COLO668 (cell line): ENCODE results near the gene MAN2A2.
A peak's percentile ranks its signal among the peaks of the same experiment; 100 is the strongest.

Experiments
- DNase-seq: peaks from one replicate; lab custom pipeline; 2025; ENCODE audit not compliant: unreplicated experiment; lab: John Stamatoyannopoulos, UW

MAN2A2 gene

DNA sequence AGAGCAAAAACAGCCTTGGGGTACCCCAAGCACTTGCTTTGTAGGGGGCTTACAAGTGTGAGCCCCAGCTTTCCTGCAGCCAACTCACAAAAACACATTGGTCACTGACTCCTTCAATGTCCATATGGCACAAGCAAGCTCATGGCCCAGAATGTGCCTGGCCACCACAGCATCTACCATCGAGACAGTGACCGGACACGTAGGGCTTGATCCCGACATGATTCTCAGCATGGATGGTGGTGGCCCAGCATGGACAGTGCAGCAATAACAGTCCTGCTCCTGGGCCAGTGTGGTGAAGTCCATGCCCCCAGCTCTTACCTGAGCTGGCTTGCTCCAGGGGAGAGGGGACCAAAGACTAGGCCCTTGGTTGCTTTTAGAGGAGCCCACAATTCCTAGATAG, 37.9 kb downstream of the MAN2A2 start:
- no peak for DNase-seq

DNA sequence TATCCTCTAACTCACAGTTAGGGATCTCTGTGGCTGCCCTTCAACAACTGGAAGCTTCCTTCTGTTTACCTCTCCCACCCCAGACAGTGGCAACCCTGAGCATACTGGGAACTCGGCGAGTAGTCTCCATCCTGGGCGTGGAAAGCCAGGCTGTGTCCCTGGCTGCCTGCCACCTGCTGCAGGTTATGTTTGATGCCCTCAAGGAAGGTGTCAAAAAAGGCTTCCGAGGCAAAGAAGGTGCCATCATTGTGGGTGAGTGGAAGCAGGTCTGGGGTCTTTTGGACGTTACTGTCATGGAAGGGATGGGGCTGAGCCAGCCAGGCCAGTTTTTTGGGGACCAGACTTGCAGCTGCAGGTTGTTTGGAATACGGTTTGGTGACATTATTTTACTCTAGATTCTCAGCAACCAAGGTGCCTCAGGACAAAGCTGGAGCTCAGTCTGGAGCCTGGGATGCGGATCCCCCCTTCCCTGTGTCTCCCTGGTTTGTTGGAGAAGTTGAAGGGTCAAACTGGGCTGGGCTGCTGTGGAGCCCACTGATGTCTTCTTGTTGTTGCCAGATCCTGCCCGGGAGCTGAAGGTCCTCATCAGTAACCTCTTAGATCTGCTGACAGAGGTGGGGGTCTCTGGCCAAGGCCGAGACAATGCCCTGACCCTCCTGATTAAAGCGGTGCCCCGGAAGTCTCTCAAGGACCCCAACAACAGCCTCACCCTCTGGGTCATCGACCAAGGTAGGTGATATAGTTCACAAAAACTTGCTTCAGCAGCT, 39.4 kb downstream of the MAN2A2 start:
- DNase-seq = no peak

DNA sequence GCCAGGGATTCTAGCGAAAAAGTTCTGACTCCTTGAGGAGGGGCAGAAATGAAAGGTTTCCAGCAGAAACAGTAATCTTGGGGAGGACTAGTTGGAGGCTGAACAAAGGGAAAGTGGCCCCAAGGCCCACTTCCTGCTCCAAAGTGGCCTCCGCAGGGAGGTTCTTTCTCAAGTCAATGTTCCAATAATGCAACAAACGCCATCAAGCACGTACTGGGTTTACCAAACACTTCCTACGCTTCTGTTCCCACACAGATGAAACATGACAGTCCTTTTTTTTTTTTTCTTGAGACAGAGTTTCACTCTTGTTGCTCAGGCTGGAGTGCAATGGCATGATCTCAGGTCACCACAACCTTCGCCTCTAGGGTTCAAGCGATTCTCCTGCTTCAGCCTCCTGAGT, 42.0 kb downstream of the MAN2A2 start:
- DNase-seq = no peak

DNA sequence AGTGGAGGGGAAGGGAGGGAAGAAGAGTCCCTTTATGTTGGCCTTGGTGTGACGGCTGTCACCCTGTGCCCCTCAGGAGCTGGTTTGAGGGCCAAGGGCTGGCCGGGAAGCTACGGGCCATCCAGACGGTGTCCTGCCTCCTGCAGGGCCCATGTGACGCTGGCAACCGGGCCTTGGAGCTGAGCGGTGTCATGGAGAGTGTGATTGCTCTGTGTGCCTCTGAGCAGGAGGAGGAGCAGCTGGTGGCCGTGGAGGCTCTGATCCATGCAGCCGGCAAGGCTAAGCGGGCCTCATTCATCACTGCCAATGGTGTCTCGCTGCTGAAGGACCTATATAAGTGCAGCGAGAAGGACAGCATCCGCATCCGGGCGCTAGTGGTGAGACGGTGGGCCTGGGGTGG, 43.4 kb downstream of the MAN2A2 start:
- no peak for DNase-seq

DNA sequence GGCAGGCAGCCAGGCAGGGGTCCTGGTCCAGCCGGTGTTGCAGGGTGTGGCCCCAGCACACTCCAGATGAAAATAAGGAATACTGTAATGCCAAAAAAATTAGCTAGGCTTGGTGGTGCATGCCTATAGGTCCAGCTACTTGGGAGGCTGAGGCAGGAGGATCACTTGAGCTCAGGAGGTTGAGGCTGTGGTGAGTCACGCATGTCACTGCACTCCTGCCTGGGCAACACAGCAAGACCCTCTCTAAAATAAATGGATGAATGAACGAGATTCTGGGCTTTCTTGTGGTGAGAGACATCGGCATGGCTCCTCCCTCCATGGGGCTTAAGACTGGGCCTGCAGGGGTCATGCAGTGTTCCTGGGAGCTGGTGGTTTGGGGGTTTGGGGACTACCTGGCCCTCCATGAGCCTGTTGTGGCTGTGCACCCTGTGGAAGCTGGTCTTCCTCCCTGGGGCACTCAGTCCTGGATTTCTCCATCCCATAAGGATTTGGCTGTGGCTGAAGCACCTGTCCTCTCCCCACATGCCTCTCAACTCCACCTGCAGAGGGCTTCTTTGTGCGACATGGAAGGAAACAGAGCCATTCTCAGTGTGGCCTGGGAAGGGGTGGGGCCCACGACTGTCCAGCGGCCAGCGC, 44.0 kb downstream of the MAN2A2 start:
- no peak for DNase-seq

DNA sequence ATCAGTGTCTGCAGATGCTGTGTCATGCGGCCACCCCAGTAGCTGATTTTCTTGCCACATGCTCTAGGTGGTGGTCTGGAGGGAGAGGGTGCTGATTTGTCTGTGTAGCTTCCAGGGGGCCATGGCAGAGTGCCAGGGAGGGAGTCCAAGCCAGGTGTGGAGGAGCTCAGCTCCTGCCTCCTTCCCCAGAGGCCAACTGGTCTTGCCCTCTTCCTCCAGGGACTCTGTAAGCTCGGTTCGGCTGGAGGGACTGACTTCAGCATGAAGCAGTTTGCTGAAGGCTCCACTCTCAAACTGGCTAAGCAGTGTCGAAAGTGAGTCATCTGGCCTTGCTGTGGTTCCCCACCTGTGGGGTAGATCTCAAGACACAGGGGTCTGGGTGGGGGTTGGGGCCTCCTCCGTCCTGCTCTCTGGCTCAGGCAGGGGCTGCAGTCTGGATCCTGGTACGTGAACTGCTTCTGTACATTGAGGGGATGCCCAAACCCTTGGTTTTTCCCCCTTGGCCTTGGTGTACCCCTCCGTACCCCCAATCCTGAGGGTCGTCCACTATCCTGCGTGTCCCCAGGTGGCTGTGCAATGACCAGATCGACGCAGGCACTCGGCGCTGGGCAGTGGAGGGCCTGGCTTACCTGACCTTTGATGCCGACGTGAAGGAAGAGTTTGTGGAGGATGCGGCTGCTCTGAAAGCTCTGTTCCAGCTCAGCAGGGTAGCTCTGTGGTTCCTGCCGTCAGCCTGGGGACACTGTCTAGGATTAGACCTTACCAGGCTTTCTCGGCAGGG, 44.7 kb downstream of the MAN2A2 start:
- DNase-seq = no peak

DNA sequence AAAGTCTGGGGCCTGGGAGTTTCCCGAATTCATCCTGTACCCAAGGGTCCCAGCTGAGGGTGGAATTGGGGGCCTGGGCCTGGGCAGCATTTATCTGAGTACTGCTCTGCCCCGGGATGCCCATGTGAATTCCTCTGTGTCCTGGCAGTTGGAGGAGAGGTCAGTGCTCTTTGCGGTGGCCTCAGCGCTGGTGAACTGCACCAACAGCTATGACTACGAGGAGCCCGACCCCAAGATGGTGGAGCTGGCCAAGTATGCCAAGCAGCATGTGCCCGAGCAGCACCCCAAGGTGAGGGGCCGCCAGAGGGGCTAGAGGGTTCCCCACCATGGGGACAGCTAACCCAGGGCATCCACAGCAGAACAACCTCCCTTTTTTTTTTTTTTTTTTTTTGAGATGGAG, 45.4 kb downstream of the MAN2A2 start:
- no peak for DNase-seq

DNA sequence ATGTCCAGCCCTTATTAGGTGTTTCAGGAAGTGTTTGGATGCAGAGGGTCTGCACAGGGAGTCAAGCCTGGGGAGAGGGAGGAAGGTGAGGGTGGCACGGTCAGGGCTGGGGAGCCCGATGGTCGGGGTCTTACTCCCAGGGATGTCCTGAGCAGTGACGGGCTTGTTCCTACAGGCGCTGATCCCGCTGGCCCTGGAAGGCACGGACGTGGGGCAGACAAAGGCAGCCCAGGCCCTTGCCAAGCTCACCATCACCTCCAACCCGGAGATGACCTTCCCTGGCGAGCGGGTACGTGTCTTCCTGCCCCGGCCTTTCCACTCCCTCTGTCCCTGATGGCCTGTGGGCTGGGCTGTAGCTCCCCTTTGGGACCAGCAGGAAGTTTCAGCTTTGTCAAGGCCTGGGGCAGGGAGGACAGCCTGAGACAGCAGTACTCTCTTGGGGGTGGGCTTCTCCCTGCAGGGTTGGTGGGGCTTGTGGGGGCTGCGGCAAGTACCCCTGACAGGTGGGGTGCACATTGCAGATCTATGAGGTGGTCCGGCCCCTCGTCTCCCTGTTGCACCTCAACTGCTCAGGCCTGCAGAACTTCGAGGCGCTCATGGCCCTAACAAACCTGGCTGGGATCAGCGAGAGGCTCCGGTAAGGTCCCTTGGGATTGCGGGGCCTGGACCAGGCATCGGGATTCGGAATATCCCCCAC, 47.0 kb downstream of the MAN2A2 start:
- no peak for DNase-seq

DNA sequence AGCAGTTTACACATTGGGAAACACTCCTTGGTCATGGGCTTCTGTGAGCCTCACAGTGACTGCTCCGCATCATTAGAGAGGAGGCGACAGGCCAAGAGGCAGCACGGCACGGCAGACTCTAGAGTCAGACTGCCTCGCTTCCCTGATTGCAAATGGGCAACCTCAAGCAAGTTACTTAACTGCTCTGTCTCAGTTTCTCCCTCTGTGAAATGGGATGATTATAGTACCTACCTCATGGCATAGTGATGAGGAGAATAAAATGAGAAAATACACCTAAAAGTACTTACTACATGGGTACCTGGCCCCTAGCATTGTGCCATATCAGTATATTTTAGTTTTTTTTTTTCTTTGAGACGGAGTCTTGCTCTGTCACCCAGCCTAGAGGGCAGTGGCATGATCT, 47.6 kb downstream of the MAN2A2 start:
- no peak for DNase-seq

DNA sequence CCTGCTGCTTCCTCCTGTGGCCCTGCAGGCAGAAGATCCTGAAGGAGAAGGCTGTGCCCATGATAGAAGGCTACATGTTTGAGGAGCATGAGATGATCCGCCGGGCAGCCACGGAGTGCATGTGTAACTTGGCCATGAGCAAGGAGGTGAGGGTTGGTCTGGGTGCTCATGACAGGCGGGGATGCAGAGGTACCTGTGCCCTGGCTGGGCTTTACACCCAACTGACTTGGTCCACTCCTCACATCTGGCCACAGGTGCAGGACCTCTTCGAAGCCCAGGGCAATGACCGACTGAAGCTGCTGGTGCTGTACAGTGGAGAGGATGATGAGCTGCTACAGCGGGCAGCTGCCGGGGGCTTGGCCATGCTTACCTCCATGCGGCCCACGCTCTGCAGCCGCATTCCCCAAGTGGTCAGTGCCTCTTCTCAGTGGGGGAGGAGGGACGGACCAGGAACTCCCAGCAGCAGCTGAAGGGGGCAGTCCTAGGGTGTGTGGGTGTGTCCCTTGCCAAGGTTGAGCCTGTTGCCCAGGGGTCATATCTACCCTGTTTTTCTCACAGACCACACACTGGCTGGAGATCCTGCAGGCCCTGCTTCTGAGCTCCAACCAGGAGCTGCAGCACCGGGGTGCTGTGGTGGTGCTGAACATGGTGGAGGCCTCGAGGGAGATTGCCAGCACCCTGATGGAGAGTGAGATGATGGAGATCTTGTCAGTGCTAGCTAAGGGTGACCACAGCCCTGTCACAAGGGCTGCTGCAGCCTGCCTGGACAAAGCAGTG, 50.0 kb downstream of the MAN2A2 start:
- DNase-seq = no peak

DNA sequence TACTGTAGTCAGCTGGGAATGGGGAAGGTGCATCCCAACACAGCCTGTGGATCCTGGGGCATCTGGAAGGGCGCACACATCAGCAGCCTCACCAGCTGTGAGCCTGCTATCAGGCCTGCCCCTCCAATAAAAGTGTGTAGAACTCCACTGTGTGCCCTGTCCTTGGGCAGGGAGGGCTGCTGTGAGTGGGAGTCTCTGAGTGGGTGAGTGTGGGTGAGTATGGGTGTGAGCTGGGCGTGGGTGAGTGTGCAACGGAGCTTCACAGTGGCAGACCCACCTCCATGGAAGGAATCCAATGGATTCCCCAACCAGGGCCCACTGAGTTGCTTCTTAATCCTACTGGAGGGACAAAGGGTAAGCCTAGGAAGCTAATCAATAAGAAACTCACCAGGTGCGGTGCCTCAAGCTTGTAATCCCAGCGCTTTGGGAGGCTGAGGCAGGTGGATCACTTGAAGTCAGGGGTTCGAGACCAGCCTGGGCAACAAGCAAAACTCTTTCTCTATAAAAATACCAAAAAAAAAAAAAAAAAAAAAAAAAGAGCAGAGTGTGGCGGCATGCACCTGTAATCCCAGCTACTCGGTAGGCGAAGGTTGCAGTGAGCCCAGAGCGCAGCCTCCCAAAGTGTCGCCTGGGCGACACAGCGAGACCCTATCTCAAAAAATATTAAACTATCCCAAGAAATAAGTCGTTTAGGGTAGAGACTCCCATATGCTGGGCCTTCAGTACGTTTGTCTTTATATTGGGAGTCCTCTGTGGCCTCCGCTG, 51.0 kb downstream of the MAN2A2 start:
- DNase-seq = no peak

DNA sequence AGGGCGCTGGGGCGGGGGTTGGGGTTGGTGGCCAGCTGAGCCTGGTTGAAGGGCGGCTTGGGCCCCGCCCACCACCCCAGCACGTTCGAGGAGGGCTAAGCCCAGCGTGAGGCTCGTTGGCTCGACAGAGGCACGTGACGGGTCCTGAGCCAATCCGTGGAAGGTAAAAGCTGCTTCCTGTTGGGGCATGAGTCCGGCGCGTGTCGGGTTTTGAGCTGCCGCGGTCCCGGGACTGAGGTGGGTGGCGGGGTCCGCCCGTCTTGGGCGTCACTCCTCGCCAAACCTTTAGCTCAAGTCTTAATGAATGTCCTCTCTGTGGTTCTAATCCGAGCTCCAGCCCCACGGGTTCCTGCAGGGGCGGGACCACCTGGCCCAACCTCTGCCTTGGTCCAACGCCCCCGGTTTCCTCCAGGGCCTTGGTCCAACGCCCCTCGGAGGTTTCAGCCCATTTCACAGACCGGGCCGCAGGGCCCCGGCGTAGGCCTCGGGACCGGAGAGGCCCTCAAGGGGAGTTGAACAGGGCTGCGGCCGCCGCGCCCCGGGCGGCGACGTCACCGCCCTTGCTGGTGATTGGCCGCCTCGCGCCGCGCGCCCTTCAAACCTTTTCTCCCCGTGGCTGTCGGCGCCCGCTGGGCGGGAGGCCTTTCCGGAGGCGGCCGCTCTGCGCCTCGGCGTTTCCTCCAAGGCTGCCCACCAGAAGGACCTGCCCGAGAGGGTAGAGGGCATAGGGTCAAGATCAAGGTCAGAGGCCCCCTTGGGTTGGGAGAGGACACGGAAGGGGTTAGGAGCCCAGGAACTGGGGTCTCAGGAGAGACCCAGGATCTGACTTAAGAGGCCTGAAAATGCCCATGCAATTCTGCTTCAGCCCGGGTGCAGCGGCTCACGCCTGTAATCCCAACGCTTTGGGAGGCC, 51.9 kb downstream of the MAN2A2 start, which contains the start of gene RCCD1:
RCCD1 (plus strand) TSS at position 173 of the 912 bp plus-strand sequence. CDS start 1,851 bp downstream, outside the sequence.
- peak; percentile 96 for DNase-seq

DNA sequence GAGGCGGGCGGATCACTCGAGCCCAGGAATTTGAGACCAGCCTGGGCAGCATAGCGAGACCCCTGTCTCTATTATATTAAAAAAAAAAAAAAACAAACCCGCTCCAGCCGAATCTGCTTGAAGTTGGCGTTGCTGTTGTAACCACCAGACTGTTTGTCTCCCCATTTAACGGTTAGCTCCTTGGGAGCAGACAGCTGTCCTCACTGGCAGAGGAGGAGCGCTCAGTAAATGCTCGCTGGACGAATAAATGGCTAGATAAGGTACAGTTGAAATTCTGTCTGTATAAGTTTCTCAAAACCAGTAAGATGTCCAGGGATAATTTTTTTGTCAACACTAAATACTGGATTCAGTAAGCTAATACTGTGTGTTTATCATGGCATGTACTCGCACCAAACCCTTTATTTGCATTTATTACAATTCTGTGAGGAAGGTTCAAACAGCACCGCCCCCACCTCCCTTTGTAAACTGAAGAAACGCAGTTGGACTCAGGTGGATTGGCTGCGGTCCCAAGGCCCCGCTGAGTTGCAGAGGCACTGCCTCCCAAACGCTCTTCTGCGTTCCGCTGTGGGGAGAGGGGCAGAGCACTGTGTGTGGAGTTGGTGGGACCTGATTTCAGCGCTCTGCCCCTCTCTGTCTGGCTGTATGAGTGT, 52.6 kb downstream of the MAN2A2 start:
- peak; percentile 51 for DNase-seq

DNA sequence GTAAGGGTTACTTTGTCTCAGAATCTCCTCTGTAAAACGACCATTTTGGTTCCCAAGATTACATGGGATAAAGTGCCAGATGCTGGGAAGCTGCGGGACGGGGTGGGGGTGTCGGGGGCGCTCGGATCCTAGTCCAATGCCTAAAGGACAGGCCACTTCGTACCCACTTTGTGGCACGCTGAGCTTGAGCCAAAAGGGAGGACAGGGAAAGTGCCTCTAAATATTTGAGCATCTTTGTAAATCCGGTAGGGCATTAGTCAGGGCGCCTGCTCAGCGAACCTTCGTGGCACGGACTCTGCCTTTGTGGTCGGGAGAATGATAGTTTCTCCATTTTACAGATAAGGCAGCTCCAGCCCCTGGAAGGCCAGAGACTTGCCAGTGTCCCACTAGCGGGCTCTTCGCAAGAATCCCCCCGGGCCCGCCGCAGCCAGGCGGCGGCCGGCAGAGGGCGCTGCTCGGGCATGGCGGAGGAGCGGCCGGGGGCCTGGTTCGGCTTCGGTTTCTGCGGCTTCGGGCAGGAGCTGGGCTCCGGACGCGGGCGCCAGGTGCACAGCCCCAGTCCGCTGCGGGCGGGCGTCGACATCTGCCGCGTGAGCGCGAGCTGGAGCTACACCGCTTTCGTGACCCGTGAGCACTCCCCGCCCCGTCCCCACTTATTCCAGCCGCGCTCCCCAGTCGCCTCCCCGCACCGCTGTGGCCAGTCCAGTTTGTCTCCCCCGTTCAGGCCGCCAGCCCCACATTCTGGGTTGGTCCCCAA, 53.4 kb downstream of the MAN2A2 start:
- DNase-seq = peak; percentile 94

DNA sequence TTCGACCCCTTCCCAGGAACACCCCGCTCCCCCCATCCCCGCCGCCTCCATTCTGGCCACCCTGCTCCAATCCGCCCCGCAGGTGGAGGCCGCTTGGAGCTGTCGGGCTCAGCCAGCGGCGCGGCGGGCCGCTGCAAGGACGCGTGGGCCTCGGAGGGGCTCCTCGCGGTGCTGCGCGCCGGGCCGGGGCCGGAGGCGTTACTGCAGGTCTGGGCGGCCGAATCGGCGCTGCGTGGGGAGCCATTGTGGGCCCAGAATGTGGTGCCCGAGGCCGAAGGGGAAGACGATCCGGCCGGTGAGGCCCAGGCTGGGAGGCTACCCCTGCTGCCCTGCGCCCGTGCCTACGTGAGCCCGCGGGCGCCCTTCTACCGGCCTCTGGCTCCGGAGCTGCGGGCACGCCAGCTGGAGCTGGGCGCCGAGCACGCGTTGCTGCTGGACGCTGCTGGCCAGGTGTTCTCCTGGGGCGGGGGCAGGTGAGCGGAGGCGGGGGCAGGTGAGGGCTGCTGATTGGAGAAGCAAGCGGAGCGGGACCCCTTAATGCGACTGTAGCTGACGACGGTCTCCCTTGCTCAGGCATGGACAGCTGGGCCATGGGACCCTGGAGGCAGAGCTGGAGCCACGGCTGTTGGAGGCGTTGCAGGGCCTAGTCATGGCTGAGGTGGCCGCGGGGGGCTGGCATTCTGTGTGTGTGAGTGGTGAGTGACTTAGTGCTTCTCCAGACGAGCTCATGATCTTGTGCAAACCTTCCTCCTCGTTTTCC, 54.1 kb downstream of the MAN2A2 start:
- DNase-seq = peak; percentile 70

DNA sequence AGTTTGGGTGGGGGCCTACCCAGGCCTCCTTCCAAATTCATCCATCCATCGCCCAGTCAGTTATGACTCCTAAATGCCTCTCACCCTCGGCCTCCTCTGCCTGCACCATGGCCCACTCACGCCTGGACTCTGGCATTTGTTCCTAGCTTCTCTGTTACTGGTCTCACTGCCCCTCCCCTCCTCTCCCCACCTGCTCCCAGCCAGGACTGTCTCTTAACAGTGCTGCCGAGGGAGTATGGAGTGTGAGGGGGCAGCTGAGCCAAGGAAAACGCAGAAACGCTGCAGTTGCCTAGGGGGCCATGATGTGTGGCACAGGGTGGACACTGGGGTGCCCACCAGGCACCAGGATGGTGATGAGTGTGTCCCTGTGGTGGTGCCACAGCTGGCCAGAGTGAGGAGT, 54.7 kb downstream of the MAN2A2 start:
- no peak for DNase-seq
